ENCODE data around the gene WWOX. TPM values are rescaled to one million over a fixed set of nuclear protein-coding genes. Genes with fewer than 3 reads are reported as not detected.

Gene WWOX
- total and polyA plus RNA-seq, 2 of the 8 experiments (the other 6 are each of a cell fraction or from before 2014, with no cell fraction given) = 5.4 to 16.7 TPM

DNA sequence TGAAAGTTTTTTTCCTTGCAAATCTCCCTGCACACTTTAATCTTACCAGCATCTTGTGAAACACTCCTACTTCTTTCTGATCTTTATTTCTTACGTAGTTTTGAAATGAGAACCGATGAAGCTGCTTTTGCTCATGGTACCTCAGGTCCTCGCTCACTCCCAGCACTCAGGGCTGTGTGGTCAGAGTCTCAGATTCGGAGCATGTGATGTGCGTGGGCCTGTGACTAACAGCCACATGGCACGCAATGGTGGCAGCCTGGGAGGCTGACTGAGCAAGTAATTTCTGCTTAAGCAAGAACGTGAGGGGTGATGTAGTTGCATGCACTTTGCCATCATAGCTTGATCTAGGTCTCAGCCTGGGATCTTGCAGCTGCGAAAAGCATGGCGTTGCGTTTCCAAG, 876.8 kb downstream of the WWOX start:
- H3K14ac ChIP-seq (ENCODE audit: insufficient read length) = no peak overlapping the region
- H3K79me1 ChIP-seq (ENCODE audit: low read depth, low read length) = no peaks in the 10 kb centered on the region
- H2BK5ac ChIP-seq (ENCODE audit: low read depth, low read length) = no peak overlapping the region
- 93% methylated on average over 10 of the region's 10 CpGs; no CpG with 5 or more reads in 1 of the 2 experiments for WGBS, 2 experiments (ENCODE audit: extremely low coverage in 1 of 2, insufficient coverage in 1 of 2, insufficient read length in 1 of 2, insufficient replicate concordance in 2 of 2, low coverage in 1 of 2, low lambda C conversion rate in 2 of 2, missing lambda C conversion rate in 1 of 2)
- H3K18ac ChIP-seq (ENCODE audit: extremely low read depth, low read length) = no peak overlapping the region
- no peaks in the 10 kb centered on the region for H4K20me1 ChIP-seq (replicated peaks in 1 of 2; ENCODE audit: control insufficient read depth in 1 of 2, insufficient read depth in 2 of 2, low read length in 2 of 2)
- H2BK120ac ChIP-seq (replicated peaks; ENCODE audit: low read depth, low read length) = no peak overlapping the region
- no peaks in the 10 kb centered on the region for H3K4me1 ChIP-seq (replicated peaks in 1 of 4; ENCODE audit: control insufficient read depth in 3 of 4, insufficient read depth in 4 of 4, low read length in 3 of 4)
- H3K4ac ChIP-seq (replicated peaks; ENCODE audit: insufficient read length, low read depth, low read length) = no peak overlapping the region
- no peak overlapping the region for H2AK5ac ChIP-seq (ENCODE audit: low read depth, low read length)
- CTCF ChIA-PET (ENCODE audit: partially characterized antibody) = interaction anchor here (1.2 to 2.5 kb wide), 3 partner anchors 12 to 26 kb away, joined by 3 to 9 read pairs (median 5); no protein-coding TSS in a partner anchor
- DNase-seq (ENCODE audit: low read depth in 1 of 2, low spot score in 2 of 2) (no peak), FAIRE-seq (no peak)
- no peak overlapping the region for H2AFZ ChIP-seq (ENCODE audit: low read length)
- H2BK20ac ChIP-seq (ENCODE audit: low read length) = no peak overlapping the region
- H3K79me2 ChIP-seq (ENCODE audit: control insufficient read depth in 1 of 2, insufficient read depth in 2 of 2, low read length in 2 of 2) = no peaks in the 10 kb centered on the region
- no peaks in the 10 kb centered on the region for H3K27me3 ChIP-seq (replicated peaks in 1 of 4; ENCODE audit: control insufficient read depth in 3 of 4, extremely low read depth in 1 of 4, insufficient read depth in 3 of 4, low read length in 3 of 4)
- H3K9ac ChIP-seq (replicated peaks in 1 of 4; ENCODE audit: extremely low read depth in 1 of 4, low read depth in 3 of 4, low read length in 3 of 4) = no peak overlapping the region
- POLR2A ChIA-PET (ENCODE audit: partially characterized antibody) = interaction anchor here (0.6 to 0.9 kb wide), 2 partner anchors 10 to 48 kb away, joined by 3 read pairs; no protein-coding TSS in a partner anchor
- no peaks in the 10 kb centered on the region for H3K36me3 ChIP-seq (ENCODE audit: control insufficient read depth in 2 of 4, insufficient read depth in 4 of 4, low read length in 3 of 4)
- H2BK12ac ChIP-seq (ENCODE audit: low read depth, low read length) = 0 out of 2 replicates have a peak overlapping the region, but pooled peaks have one; percentile 65
- H4K5ac ChIP-seq (ENCODE audit: insufficient read length, low read depth, low read length) = no peak overlapping the region
- no peak overlapping the region for H3K4me2 ChIP-seq (ENCODE audit: insufficient read depth in 1 of 2, low read depth in 2 of 2, low read length in 2 of 2)
- no peaks in the 10 kb centered on the region for H3K23me2 ChIP-seq (ENCODE audit: low read depth, low read length)
- no peak overlapping the region for H3K4me3 ChIP-seq (ENCODE audit: extremely low read depth in 1 of 4, insufficient read depth in 2 of 4, low read depth in 3 of 4, low read length in 4 of 4)
- H3K9me3 ChIP-seq (ENCODE audit: insufficient read depth in 2 of 2, low read depth in 1 of 2, low read length in 1 of 2) = no peaks in the 10 kb centered on the region
- no peak overlapping the region for H2BK15ac ChIP-seq (ENCODE audit: low read length)
- H3K23ac ChIP-seq (ENCODE audit: insufficient read length) = no peak overlapping the region
- H4K8ac ChIP-seq (ENCODE audit: extremely low read depth, insufficient read depth, low read length) = no peak overlapping the region
- no peak overlapping the region for H3K56ac ChIP-seq (replicated peaks; ENCODE audit: insufficient read length, low read depth, low read length)
- H3K27ac ChIP-seq (ENCODE audit: low read depth, low read length) = no peak overlapping the region
- no peak overlapping the region for H4K91ac ChIP-seq (replicated peaks; ENCODE audit: insufficient read length, low read length)
- TF ChIP-seq SUZ12 (IDR thresholded peaks at IDR 0.05; ENCODE audit: low read length) (no peak), SIX5 (IDR thresholded peaks at IDR 0.05; ENCODE audit: low read depth, low read length) (no peak), BACH1 (IDR thresholded peaks at IDR 0.05; ENCODE audit: low read length) (no peak), TAF7 (optimal IDR thresholded peaks at IDR 0.05; ENCODE audit: borderline replicate concordance, low read depth, low read length) (no peak), SRF (IDR thresholded peaks at IDR 0.05; ENCODE audit: low read depth, low read length) (no peak), POLR2AphosphoS5 (IDR thresholded peaks at IDR 0.05; ENCODE audit: low read depth, low read length) (no peak), RXRA (IDR thresholded peaks at IDR 0.05; ENCODE audit: insufficient read depth, low read depth, low read length) (no peak), SP1 (IDR thresholded peaks at IDR 0.05; ENCODE audit: low read depth, low read length) (no peak), EZH2 (IDR thresholded peaks at IDR 0.05; ENCODE audit: low read depth, low read length, severe bottlenecking) (no peak), MAX (IDR thresholded peaks at IDR 0.05) (no peak), EGR1 (IDR thresholded peaks at IDR 0.05; ENCODE audit: borderline replicate concordance, low read depth, low read length) (no peak), SP2 (IDR thresholded peaks at IDR 0.05; ENCODE audit: low read length) (no peak), TCF12 (IDR thresholded peaks at IDR 0.05; ENCODE audit: low read depth, low read length) (no peak), KDM5A (IDR thresholded peaks at IDR 0.05; ENCODE audit: low read length) (no peak)
- TF ChIP-seq, protein P1, sequence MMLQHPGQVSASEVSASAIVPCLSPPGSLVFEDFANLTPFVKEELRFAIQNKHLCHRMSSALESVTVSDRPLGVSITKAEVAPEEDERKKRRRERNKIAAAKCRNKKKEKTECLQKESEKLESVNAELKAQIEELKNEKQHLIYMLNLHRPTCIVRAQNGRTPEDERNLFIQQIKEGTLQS (IDR thresholded peaks at IDR 0.05; ENCODE audit: insufficient read depth, low read depth, low read length) = no peak

Data from H1 (cell line).